ENCODE data around the gene LRPAP1. TPM values are rescaled to one million over a fixed set of nuclear protein-coding genes. Genes with fewer than 3 reads are reported as not detected.

Gene LRPAP1
- total RNA-seq, 4 donors from 2014 or later = 168 to 320 (median 259) TPM

DNA sequence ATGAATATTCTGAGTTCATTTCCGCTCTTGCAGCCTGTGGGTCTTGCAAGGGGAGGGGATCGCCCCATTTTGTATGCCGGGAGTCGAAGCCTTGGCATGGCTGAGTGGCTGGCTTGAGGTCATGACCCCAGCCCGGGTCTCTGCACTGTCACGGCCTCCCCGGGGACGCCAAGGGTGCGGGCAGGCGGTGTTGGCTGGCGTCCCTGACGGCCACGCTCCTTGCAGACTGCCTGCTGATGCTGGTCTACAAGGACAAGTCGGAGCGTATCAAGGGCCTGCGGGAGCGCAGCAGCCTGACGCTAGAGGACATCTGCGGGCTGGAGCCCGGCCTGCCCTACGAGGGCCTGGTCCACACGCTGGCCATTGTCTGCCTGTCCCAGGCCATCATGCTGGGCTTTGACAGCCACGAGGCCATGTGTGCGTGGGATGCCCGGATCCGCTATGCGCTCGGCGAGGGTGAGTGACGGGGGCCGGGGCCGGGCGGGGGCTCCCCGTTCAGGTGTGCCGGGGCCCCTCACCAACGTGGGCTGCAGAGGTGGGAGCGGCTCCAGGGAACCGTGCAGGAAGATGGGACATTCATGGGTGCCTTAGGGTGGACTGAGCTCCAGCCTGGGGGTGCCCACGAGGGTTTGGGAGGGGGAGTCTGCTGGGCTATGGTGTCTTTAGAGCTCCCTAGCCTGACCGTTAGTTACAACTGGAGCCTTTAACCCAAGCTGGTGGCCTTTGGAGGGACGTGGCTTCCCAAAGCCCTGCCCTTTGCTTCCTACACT, 58.9 kb downstream of the LRPAP1 start:
- TF ChIP-seq, protein P1, sequence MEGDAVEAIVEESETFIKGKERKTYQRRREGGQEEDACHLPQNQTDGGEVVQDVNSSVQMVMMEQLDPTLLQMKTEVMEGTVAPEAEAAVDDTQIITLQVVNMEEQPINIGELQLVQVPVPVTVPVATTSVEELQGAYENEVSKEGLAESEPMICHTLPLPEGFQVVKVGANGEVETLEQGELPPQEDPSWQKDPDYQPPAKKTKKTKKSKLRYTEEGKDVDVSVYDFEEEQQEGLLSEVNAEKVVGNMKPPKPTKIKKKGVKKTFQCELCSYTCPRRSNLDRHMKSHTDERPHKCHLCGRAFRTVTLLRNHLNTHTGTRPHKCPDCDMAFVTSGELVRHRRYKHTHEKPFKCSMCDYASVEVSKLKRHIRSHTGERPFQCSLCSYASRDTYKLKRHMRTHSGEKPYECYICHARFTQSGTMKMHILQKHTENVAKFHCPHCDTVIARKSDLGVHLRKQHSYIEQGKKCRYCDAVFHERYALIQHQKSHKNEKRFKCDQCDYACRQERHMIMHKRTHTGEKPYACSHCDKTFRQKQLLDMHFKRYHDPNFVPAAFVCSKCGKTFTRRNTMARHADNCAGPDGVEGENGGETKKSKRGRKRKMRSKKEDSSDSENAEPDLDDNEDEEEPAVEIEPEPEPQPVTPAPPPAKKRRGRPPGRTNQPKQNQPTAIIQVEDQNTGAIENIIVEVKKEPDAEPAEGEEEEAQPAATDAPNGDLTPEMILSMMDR (IDR thresholded peaks at IDR 0.05) = no peak
- TF ChIP-seq POLR2A (IDR thresholded peaks at IDR 0.05) = no peak
- WGBS, 2 donors = 79 to 93% methylated on average over 9 to 22 of the region's 41 CpGs
- H3K27me3 ChIP-seq = no peaks in the 10 kb centered on the region

DNA sequence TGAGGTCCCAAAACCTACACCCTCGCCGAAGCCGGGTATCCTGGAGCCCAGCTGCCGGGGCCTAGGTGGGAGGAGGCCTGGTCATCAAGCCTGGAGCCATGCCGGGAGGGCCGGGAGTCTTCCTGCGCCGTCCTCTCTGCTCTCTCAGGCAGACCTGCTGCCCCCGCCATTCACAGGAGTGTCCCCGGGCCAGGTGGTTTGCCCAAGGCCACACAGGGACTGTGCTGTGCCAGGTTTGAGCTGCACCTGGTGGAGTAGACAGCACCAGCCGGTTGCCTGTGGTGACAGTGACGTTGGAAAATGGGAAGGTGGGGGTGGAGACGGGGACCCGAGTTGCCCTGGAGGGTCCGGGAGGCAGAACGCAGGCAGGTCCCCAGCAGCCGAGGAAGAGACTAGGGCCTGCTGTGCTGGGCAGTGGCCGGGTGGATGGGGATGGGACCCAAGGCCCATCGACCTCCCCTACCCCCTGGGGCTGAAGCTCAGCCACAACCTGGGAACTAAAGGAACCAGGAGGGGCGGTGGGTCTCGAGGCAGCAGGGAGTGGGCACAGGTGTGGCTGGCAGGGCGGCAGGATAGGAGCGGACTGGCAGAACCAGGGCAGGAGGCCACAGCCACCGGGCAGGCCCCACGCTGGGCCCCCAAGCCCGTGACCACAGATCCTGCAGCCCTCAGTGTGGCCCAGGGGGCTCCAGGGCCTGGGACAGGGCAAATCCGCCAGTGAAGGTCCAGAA, 59.6 kb downstream of the LRPAP1 start:
- Histone ChIP-seq H3K9me3 (no peaks in the 10 kb centered on the region), H3K27me3 (no peaks in the 10 kb centered on the region), H3K4me3 (replicated peaks in 1 of 3) (no peak overlapping the region), H3K36me3 (no peaks in the 10 kb centered on the region), H3K27ac (no peak overlapping the region), H3K4me1 (no peaks in the 10 kb centered on the region)
- 91 to 95% methylated on average over 18 to 22 of the region's 27 CpGs for WGBS, 2 donors
- TF ChIP-seq POLR2A (IDR thresholded peaks at IDR 0.05) = no peak
- TF ChIP-seq, protein P1 (IDR thresholded peaks at IDR 0.05) = no peak
- intact Hi-C loops (cut with DNase I) = no loop called here
- DNase-seq = peak in 1 of 2 donors; percentile 0

More for the DNA sequence above, 58.9 kb downstream of the LRPAP1 start:
- peak in 1 of 2 donors; percentile 0 for DNase-seq
- Histone ChIP-seq H3K36me3 (no peaks in the 10 kb centered on the region), H3K9me3 (no peaks in the 10 kb centered on the region), H3K4me3 (replicated peaks in 1 of 3) (no peak overlapping the region), H3K27ac (no peak overlapping the region), H3K4me1 (no peaks in the 10 kb centered on the region)
- intact Hi-C loops (cut with DNase I) = no loop called here

DNA sequence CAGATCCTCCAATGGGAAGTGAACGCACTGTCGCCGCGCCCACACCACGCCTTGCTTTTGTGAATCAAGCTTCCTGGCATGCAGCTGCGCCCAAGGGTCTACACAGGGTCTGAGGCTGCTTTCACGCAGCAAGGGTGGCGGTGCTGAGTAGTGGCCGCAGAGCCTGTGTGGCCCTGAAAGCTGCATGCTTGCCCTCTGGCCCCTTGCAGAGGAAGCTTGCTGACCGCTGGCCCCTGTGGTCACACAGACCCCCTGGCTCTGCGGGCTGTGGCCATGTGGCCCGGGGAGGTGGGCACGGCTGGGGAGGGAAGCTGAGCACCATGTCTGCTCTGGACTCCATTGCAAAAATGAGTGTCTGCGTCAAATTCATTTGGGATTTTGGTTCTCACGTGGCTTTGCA, 60.3 kb downstream of the LRPAP1 start:
- TF ChIP-seq POLR2A (IDR thresholded peaks at IDR 0.05) = no peak
- TF ChIP-seq, protein P1 (IDR thresholded peaks at IDR 0.05) = no peak
- Histone ChIP-seq H3K9me3 (no peaks in the 10 kb centered on the region), H3K27ac (no peak overlapping the region), H3K4me3 (replicated peaks in 1 of 3) (no peak overlapping the region), H3K4me1 (no peaks in the 10 kb centered on the region), H3K36me3 (no peaks in the 10 kb centered on the region), H3K27me3 (no peaks in the 10 kb centered on the region)
- WGBS, 2 donors = 86 to 96% methylated on average over 12 to 15 of the region's 15 CpGs
- peak in 1 of 2 donors; percentile 0 for DNase-seq
- intact Hi-C loops (cut with DNase I) = no loop called here

DNA sequence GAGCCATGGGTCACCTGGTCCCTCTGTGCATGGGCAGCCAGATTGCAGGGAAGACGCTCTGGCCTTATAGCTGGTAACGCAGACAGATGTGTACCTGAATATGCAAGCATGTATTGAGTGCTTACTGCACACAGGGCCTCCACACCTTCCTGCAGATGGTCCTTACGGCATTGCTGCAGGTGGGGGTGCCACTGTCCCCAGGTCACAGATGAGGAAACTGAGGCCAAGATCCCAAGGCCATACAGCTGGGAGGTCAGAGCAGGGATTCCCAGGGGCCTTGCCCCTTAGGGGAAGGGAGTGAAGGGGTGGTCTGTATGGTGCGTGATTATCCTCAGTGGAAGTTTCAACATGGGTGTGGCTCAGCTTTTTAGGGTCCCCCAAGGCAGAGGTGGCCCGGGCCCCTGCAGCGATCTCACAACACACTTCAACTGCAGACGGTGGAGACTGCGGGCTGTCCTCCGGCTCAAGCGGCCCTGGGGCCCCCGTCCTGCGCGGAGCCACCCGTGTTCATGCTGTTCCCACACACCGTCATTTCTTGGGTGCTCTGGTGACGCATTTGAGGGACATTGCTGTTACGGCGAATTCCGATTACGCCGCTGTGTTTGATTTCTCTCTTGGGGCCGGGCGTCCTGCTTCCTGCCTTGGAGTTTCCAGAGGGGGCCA, 61.0 kb downstream of the LRPAP1 start:
- H3K27ac ChIP-seq = no peak overlapping the region
- H3K27me3 ChIP-seq = no peaks in the 10 kb centered on the region
- no peak for DNase-seq
- intact Hi-C loops (cut with DNase I) = no loop called here
- no peaks in the 10 kb centered on the region for H3K4me1 ChIP-seq
- H3K36me3 ChIP-seq = no peaks in the 10 kb centered on the region
- H3K9me3 ChIP-seq = no peaks in the 10 kb centered on the region
- no peak for TF ChIP-seq POLR2A (IDR thresholded peaks at IDR 0.05)
- TF ChIP-seq, protein P1 (IDR thresholded peaks at IDR 0.05) = no peak
- WGBS, 2 donors = 94 to 96% methylated on average over 10 to 19 of the region's 23 CpGs
- no peak overlapping the region for H3K4me3 ChIP-seq (replicated peaks in 1 of 3)
